K562 (cell line): Measurements from ENCODE around the gene DYRK1A. TPM values are rescaled to one million over a fixed set of nuclear protein-coding genes. Genes with fewer than 3 reads are reported as not detected.

Experiments used
- ATAC-seq: fragments of 200-7000 bp; cut with Tn5 transposase; 3 replicates; pipeline ENCODE4 v1.9.1; 2020; ENCODE audit warnings: moderate library complexity
- BruUV-seq: library from RNA; stranded (reverse); fragments of 400-500 nt; replicated peaks from 2 replicates; lab custom pipeline; 2021; lab: Mats Ljungman, UMichigan
- CTCF ChIA-PET: fragments of 300-600 bp; formaldehyde crosslinking; extraction: SDS; loops from one replicate; lab custom pipeline; 2021; ENCODE audit warnings: low intra/inter-chr PET ratio; lab: Yijun Ruan, JAX
- POLR2A ChIA-PET: fragments of 300-600, 350-650 bp; sonication (Branson Sonifier 250); formaldehyde crosslinking; extraction: SDS; loops from one replicate; lab custom pipeline; 2021; ENCODE audit warnings: antibody characterized with exemption, inconsistent platforms; lab: Yijun Ruan, JAX
- DNase-seq, 4 experiments: peaks; one replicate each; pipeline versions ENCODE4 v3.0.0 to v3.0.0-alpha.2; 2011 to 2018; ENCODE audit warnings: low spot score in 3 of 4, mixed read lengths in 3 of 4; ENCODE audit errors: extremely low read depth in 1 of 4
- FAIRE-seq: peaks from 2 replicates; lab custom pipeline; 2011; peaks lifted over from hg19 to GRCh38; lab: Jason Lieb, UNC
- H2AFZ ChIP-seq: 2 replicates; pipeline ENCODE4 v1.6.0; 2011; ENCODE audit warnings: low read depth, low read length, control low read depth, inconsistent platforms
- H3K27ac ChIP-seq: fragments of 200-600 bp; 3 replicates; pipeline ENCODE4 v1.8.0; 2011; ENCODE audit warnings: low read depth, mild to moderate bottlenecking, control low read depth, inconsistent platforms, low read length, moderate library complexity, mixed read lengths; ENCODE audit errors: extremely low read depth
- H3K27me3 ChIP-seq, 2 experiments: fragments of 300-600 bp in 1 of 2; 2 replicates in 1 of 2; 3 replicates in 1 of 2; pipeline versions ENCODE4 v1.6.0 to v1.8.0; 2011; ENCODE audit warnings: inconsistent platforms in 2 of 2, low read length in 2 of 2, mild to moderate bottlenecking in 1 of 2, mixed read lengths in 1 of 2, moderate library complexity in 1 of 2; ENCODE audit not compliant: control insufficient read depth in 2 of 2, insufficient read depth in 2 of 2
- H3K36me3 ChIP-seq: fragments of 300-600 bp; 3 replicates; pipeline ENCODE4 v1.8.0; 2011; ENCODE audit warnings: mild to moderate bottlenecking, low read length, inconsistent platforms; ENCODE audit not compliant: control insufficient read depth, insufficient read depth
- H3K4me1 ChIP-seq, 2 experiments: fragments of 200-600 bp in 1 of 2; replicated peaks in 1 of 2; 2 replicates in 1 of 2; 3 replicates in 1 of 2; pipeline versions ENCODE4 v1.5.1 to v1.8.0; 2011; ENCODE audit warnings: inconsistent platforms in 2 of 2, low read length in 2 of 2, mild to moderate bottlenecking in 1 of 2, mixed read lengths in 1 of 2, moderate library complexity in 1 of 2; ENCODE audit not compliant: control insufficient read depth in 2 of 2, insufficient read depth in 2 of 2
- H3K4me2 ChIP-seq: 2 replicates; pipeline ENCODE4 v1.6.1; 2011; ENCODE audit warnings: low read length, control low read depth, inconsistent platforms, mixed read lengths; ENCODE audit not compliant: insufficient read depth
- H3K4me3 ChIP-seq: fragments of 200-600 bp; sonication (generic), shearing (Covaris generic); 2 replicates; pipeline ENCODE4 v1.5.1; 2016; ENCODE audit warnings: control low read depth, inconsistent platforms
- H3K79me2 ChIP-seq: fragments of 200-600 bp; 3 replicates; pipeline ENCODE4 v1.8.0; 2011; ENCODE audit warnings: low read length, inconsistent platforms; ENCODE audit not compliant: control insufficient read depth, insufficient read depth
- H3K9ac ChIP-seq, 2 experiments: 2 replicates each; pipeline versions ENCODE4 v1.6.0 to v1.6.1; 2011; ENCODE audit warnings: low read depth in 2 of 2, low read length in 2 of 2, control low read depth in 1 of 2, inconsistent platforms in 1 of 2, mild to moderate bottlenecking in 1 of 2, mixed read lengths in 1 of 2; ENCODE audit not compliant: insufficient read depth in 1 of 2
- H3K9me1 ChIP-seq: one replicate; pipeline ENCODE4 v1.6.0; 2011; ENCODE audit warnings: inconsistent platforms, mild to moderate bottlenecking, low read length, moderate library complexity; ENCODE audit not compliant: control insufficient read depth, insufficient read depth
- H3K9me3 ChIP-seq: replicated peaks from 2 replicates; pipeline ENCODE4 v1.5.1; 2011; ENCODE audit warnings: low read depth, low read length, inconsistent platforms; ENCODE audit not compliant: control insufficient read depth, insufficient read depth
- H4K20me1 ChIP-seq: replicated peaks from 2 replicates; pipeline ENCODE4 v1.6.1; 2011; ENCODE audit warnings: low read length, inconsistent platforms, mixed read lengths; ENCODE audit not compliant: control insufficient read depth, insufficient read depth
- CEBPB ChIP-seq: fragments of 450-650 bp; IDR thresholded peaks from 2 replicates; pipeline ENCODE4 v1.6.1; 2016; ENCODE audit warnings: missing genetic modification characterization, missing compliant biosample characterization
- EP400 ChIP-seq: fragments of 450-650 bp; IDR thresholded peaks from 2 replicates; pipeline ENCODE4 v1.6.1; 2017; ENCODE audit warnings: antibody characterized with exemption, mild to moderate bottlenecking, moderate library complexity
- GABPA ChIP-seq: fragments of 200-800 bp; sonication (Bioruptor generic); conservative IDR thresholded peaks from 2 replicates; pipeline ENCODE4 v1.6.1; 2016; ENCODE audit warnings: low read depth, missing genetic modification characterization, missing compliant biosample characterization
- KDM4B ChIP-seq, 2 experiments: fragments of 450-650 bp in 1 of 2; sonication (generic) in 1 of 2; IDR thresholded peaks; 2 replicates each; pipeline ENCODE4 v1.6.1; 2016 to 2017; ENCODE audit warnings: borderline replicate concordance in 2 of 2, antibody characterized with exemption in 1 of 2, low read depth in 1 of 2, mild to moderate bottlenecking in 1 of 2
- MAFG ChIP-seq: fragments of 450-650 bp; conservative IDR thresholded peaks from 2 replicates; pipeline ENCODE4 v1.6.1; 2016; ENCODE audit warnings: missing genetic modification characterization, missing compliant biosample characterization
- RAD21 ChIP-seq, 2 experiments: fragments of 250-450 bp in 1 of 2; fragments of 450-650 bp in 1 of 2; sonication (Bioruptor Pico) in 1 of 2; formaldehyde crosslinking in 1 of 2; IDR thresholded peaks in 1 of 2; conservative IDR thresholded peaks in 1 of 2; 2 replicates each; pipeline versions ENCODE4 v1.4.0 to v1.8.0; 2020 to 2022; ENCODE audit warnings: mild to moderate bottlenecking in 2 of 2, moderate library complexity in 1 of 2
- RERE ChIP-seq: sonication (generic); formaldehyde crosslinking; IDR thresholded peaks from 2 replicates; pipeline ENCODE4 v1.8.0; 2023; ENCODE audit warnings: missing genetic modification reagents, mild to moderate bottlenecking, borderline replicate concordance
- ZNF354B ChIP-seq: fragments of 250-450 bp; sonication (Bioruptor Pico); IDR thresholded peaks from 2 replicates; pipeline ENCODE4 v1.4.0; 2020
- ZNF507 ChIP-seq: conservative IDR thresholded peaks from 2 replicates; pipeline ENCODE4 v1.6.1; 2017; ENCODE audit warnings: missing genetic modification characterization, missing compliant biosample characterization
- ZNF766 ChIP-seq: fragments of 200-800 bp; sonication (Bioruptor generic); conservative IDR thresholded peaks from 2 replicates; pipeline ENCODE4 v1.6.1; 2016; ENCODE audit warnings: missing genetic modification characterization, missing compliant biosample characterization
- ZSCAN29 ChIP-seq: fragments of 450-650 bp; IDR thresholded peaks from 2 replicates; pipeline ENCODE4 v1.6.1; 2017
- WGBS: fragments of 100-300 bp; shearing (Covaris generic); methylation state at CpG from one replicate; pipeline ENCODE4 v1.1.6; 2016; ENCODE audit warnings: low coverage, mixed read lengths; ENCODE audit not compliant: insufficient coverage; ENCODE audit errors: missing lambda C conversion rate; 5-methylcytosine and 5-hydroxymethylcytosine counted together
- in situ Hi-C: fragments of 300-500 bp; cut with MboI; formaldehyde crosslinking; loops from 4 replicates; pipeline ENCODE4 v1.15.0; 2018; ENCODE audit warnings: inconsistent platforms, mixed read lengths
- intact Hi-C: fragments of 100-400 bp; cut with micrococcal nuclease; formaldehyde crosslinking; loops from 2 replicates; pipeline ENCODE4 v1.14.2; 2022
- polyA plus RNA-seq, 8 experiments: library from polyadenylated mRNA; depleted of rRNA in 4 of 8; stranded (reverse) in 5 of 8; unstranded in 3 of 8; fragments of >200 nt; fragmentation: Nextera tagmentation in 2 of 8; fragmentation: Illumina TruSeq in 1 of 8; extraction: Ambion mirVana in 2 of 8; extraction: Trizol in 1 of 8; gene quantifications; 2 replicates each; pipeline versions ENCODE4 v1.2.1 to v1.2.3, GENCODE V29; 2011 to 2014; ENCODE audit warnings: inconsistent platforms in 1 of 8, missing spikeins in 1 of 8
- total RNA-seq, 7 experiments: library from RNA; depleted of rRNA in 6 of 7; stranded (reverse); fragments of >200 nt in 6 of 7; fragmentation: Illumina TruSeq in 2 of 7; extraction: Trizol in 2 of 7; gene quantifications; 2 replicates each; pipeline versions ENCODE4 v1.2.1 to v1.2.3, GENCODE V29; 2011 to 2021; ENCODE audit warnings: low replicate concordance in 1 of 7

The DYRK1A gene
- total and polyA plus RNA-seq, 9 of the 15 experiments (the other 6 are each of a cell fraction or from before 2014, with no cell fraction given): 3.7 to 64.8 (median 42.3) TPM

GRCh38 chr21:37489553-37489952 is 123.0 kb downstream of the DYRK1A start:
- no peaks in the 10 kb centered on the region for H4K20me1 ChIP-seq
- DNase-seq (no peak), ATAC-seq (peak; percentile 66; the same call in 2 of the 3 replicates), FAIRE-seq (no peak)
- no peaks in the 10 kb centered on the region; the same call in 2 of the 3 replicates for H3K79me2 ChIP-seq
- H3K4me2 ChIP-seq: no peak overlapping the region
- no peaks in the 10 kb centered on the region for H3K4me1 ChIP-seq
- no peaks in the 10 kb centered on the region for H3K9me1 ChIP-seq
- no peaks in the 10 kb centered on the region for H3K9me3 ChIP-seq
- intact Hi-C loops: no loop called here
- POLR2A ChIA-PET: no interaction called here
- H3K27ac ChIP-seq: no peak overlapping the region
- no peaks in the 10 kb centered on the region for H3K27me3 ChIP-seq
- in situ Hi-C loops: no loop called here
- H2AFZ ChIP-seq: no peak overlapping the region
- TF ChIP-seq MAFG (tag) (no peak), ZNF507 (tag) (no peak), RAD21 (CRISPR knock-in tag; conservative IDR thresholded peaks at IDR 0.05 in 1 of 2, IDR thresholded peaks at IDR 0.05 in 1 of 2) (peak in 1 of 2 experiments; percentile 11; a peak in 1 of 4 replicates)
- H3K4me3 ChIP-seq: no peak overlapping the region
- 94% methylated on average over 1 of the region's 1 CpG for WGBS
- no peak overlapping the region for H3K9ac ChIP-seq
- BruUV-seq: TSS peak; percentile 12
- CTCF ChIA-PET: interaction anchor here (0.6 kb wide), 1 partner anchor 70 kb away, joined by 4 read pairs; no protein-coding TSS in a partner anchor
- peaks cover 90% of the 10 kb centered on the region for H3K36me3 ChIP-seq

- no TSS peak for BruUV-seq
- Histone ChIP-seq H3K4me2 (no peak overlapping the region), H3K9me3 (no peaks in the 10 kb centered on the region), H4K20me1 (no peaks in the 10 kb centered on the region), H3K36me3 (peaks cover 89% of the 10 kb centered on the region), H3K4me1 (no peaks in the 10 kb centered on the region), H2AFZ (no peak overlapping the region), H3K27me3 (no peaks in the 10 kb centered on the region), H3K4me3 (no peak overlapping the region), H3K9me1 (no peaks in the 10 kb centered on the region), H3K9ac (no peak overlapping the region), H3K79me2 (no peaks in the 10 kb centered on the region; the same call in 2 of the 3 replicates), H3K27ac (no peak overlapping the region)
- DNase-seq: no peak
- in situ Hi-C loops (no loop called here), intact Hi-C loops (no loop called here)
- ATAC-seq: no peak
- ChIA-PET CTCF (interaction anchor here (0.6 kb wide), 1 partner anchor 69 kb away, joined by 4 read pairs; no protein-coding TSS in a partner anchor), POLR2A (no interaction called here)
- 91% methylated on average over 7 of the region's 7 CpGs for WGBS
- FAIRE-seq: no peak
- TF ChIP-seq CEBPB (tag) (peak; percentile 59; the same call in 1 of the 2 replicates), RERE (no peak), EP400 (no peak), KDM4B (IDR thresholded peaks at IDR 0.05; ENCODE audit: borderline replicate concordance in 2 of 2, low read depth in 1 of 2) (no peak), ZNF766 (no peak), GABPA (no peak), ZNF354B (CRISPR knock-in tag) (no peak), ZSCAN29 (no peak)
Observed at GRCh38 chr21:37490084-37490483, 123.5 kb downstream of the DYRK1A start.
